Testis (tissue), 3 donors: Measurements from ENCODE around the gene KLF14. TPM values are rescaled to one million over a fixed set of nuclear protein-coding genes. Genes with fewer than 3 reads are reported as not detected.
"Not testable (repeated sequence)": the region's sequence is repeated elsewhere in the genome, so short reads cannot be mapped to it uniquely, and the experiment has no call there.

Source experiments
- DNase-seq: peaks from one replicate; pipeline ENCODE4 v3.0.0-alpha.2; 2019
- H3K27ac ChIP-seq, 2 donors: fragments of 200-600 bp; sonication (generic); one replicate each; pipeline ENCODE4 v1.5.1; 2019
- H3K27me3 ChIP-seq: fragments of 200-600 bp; sonication (generic); one replicate; pipeline ENCODE4 v1.5.1; 2019
- H3K36me3 ChIP-seq: fragments of 200-600 bp; sonication (generic); one replicate; pipeline ENCODE4 v1.5.1; 2017; ENCODE audit warnings: low read depth; ENCODE audit errors: missing control alignments
- H3K4me1 ChIP-seq: fragments of 200-600 bp; sonication (generic); one replicate; pipeline ENCODE4 v1.5.1; 2019
- H3K4me3 ChIP-seq, 2 donors: fragments of 200-600 bp; sonication (generic); one replicate each; pipeline ENCODE4 v1.5.1; 2017 to 2019
- H3K9me3 ChIP-seq: fragments of 200-600 bp; sonication (generic); one replicate; pipeline ENCODE4 v1.5.1; 2017
- POLR2A ChIP-seq: fragments of 450-650 bp; IDR thresholded peaks from one replicate; pipeline ENCODE4 v1.6.1; 2017; ENCODE audit warnings: antibody characterized with exemption, mild to moderate bottlenecking, moderate library complexity
- WGBS, 2 donors: methylation state at CpG; one replicate each; pipeline ENCODE4 v1.1.5; 2018; 5-methylcytosine and 5-hydroxymethylcytosine counted together
- intact Hi-C: fragments of 100-400 bp; cut with DNase I; formaldehyde crosslinking; loops from one replicate; pipeline ENCODE4 v1.15.1; 2023; ENCODE audit warnings: low total_unique reads
- polyA plus RNA-seq: library from polyadenylated mRNA; stranded (reverse); fragments of 350-450 nt; fragmentation: Illumina TruSeq; extraction: RNeasy Lipid Tissue Mini Kit (QIAGEN cat#74804); gene quantifications from one replicate; pipeline ENCODE4 v1.2.3, GENCODE V29; 2014; ENCODE audit warnings: low read depth, low replicate concordance; ENCODE audit not compliant: insufficient read depth
- total RNA-seq, 2 donors: library from RNA; depleted of rRNA; stranded (reverse); fragments of >200 nt; gene quantifications; one replicate each; pipeline ENCODE4 v1.2.3, GENCODE V29; 2016
- TF ChIP-seq, protein P1 (sequence below), 3 experiments: fragments of 450-650 bp in 2 of 3; fragments of 200-600 bp in 1 of 3; sonication (generic) in 1 of 3; IDR thresholded peaks; one replicate each; pipeline ENCODE4 v1.5.1; 2016 to 2019; ENCODE audit warnings: antibody characterized with exemption in 3 of 3, mild to moderate bottlenecking in 2 of 3, moderate library complexity in 1 of 3

KLF14 gene
- total and polyA plus RNA-seq, 3 donors from 2014 or later: 0.93 to 1.7 (median 1.5) TPM

DNA sequence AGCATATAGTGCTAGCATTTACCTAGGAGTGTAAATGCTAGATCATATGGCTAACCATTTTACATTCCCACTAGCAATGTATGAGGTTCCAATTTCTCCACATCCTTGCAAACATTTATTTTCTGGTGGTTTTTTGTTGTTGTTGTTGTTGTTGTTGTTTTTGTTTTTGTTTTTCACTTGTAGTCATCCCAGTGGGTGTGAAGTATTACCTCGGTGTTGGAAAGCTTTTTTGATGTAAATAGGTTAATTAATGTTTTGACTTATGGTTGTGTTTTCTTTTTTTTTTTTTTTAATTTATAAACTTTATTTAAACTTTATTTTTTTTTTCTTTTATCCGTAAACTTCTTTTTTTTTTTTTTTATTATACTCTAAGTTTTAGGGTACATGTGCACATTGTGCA, 32.4 kb downstream of the KLF14 start:
- no peaks in the 10 kb centered on the region for H3K36me3 ChIP-seq
- no peak for DNase-seq
- intact Hi-C loops: no loop called here
- H3K27ac ChIP-seq: no peak overlapping the region
- no peak overlapping the region for H3K4me3 ChIP-seq
- TF ChIP-seq, protein P1, sequence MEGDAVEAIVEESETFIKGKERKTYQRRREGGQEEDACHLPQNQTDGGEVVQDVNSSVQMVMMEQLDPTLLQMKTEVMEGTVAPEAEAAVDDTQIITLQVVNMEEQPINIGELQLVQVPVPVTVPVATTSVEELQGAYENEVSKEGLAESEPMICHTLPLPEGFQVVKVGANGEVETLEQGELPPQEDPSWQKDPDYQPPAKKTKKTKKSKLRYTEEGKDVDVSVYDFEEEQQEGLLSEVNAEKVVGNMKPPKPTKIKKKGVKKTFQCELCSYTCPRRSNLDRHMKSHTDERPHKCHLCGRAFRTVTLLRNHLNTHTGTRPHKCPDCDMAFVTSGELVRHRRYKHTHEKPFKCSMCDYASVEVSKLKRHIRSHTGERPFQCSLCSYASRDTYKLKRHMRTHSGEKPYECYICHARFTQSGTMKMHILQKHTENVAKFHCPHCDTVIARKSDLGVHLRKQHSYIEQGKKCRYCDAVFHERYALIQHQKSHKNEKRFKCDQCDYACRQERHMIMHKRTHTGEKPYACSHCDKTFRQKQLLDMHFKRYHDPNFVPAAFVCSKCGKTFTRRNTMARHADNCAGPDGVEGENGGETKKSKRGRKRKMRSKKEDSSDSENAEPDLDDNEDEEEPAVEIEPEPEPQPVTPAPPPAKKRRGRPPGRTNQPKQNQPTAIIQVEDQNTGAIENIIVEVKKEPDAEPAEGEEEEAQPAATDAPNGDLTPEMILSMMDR (IDR thresholded peaks at IDR 0.05): no peak
- TF ChIP-seq POLR2A: no peak
- H3K27me3 ChIP-seq: no peaks in the 10 kb centered on the region
- no peaks in the 10 kb centered on the region for H3K4me1 ChIP-seq
- 92 to 97% methylated on average over 2 of the region's 2 CpGs for WGBS, 2 donors
- H3K9me3 ChIP-seq: no peaks in the 10 kb centered on the region

DNA sequence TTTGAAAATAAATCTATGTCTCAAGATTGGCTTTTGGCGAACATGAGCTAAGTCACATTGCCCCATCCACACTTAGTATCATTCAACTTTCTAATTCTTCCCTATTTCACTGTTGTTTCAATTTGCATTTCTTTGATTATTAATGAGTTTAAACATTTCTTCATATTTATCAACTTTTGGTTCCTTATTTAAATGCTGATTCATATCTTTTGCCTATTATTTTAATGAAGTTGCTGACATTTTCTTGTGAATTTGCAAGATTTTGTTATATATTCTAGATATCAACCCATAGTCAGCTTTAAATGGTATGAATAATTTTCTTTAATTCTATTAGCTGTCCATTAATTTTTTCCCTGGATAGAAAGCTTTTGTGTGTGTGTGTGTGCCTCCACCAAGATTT, 33.2 kb downstream of the KLF14 start:
- no peaks in the 10 kb centered on the region for H3K27me3 ChIP-seq
- H3K36me3 ChIP-seq: no peaks in the 10 kb centered on the region
- no peaks in the 10 kb centered on the region for H3K9me3 ChIP-seq
- intact Hi-C loops: no loop called here
- WGBS, 2 donors: 94 to 95% methylated on average over 1 of the region's 1 CpG
- H3K4me1 ChIP-seq: no peaks in the 10 kb centered on the region
- H3K27ac ChIP-seq: no peak overlapping the region
- H3K4me3 ChIP-seq: no peak overlapping the region
- TF ChIP-seq, protein P1 (IDR thresholded peaks at IDR 0.05): no peak
- no peak for TF ChIP-seq POLR2A
- DNase-seq: no peak

DNA sequence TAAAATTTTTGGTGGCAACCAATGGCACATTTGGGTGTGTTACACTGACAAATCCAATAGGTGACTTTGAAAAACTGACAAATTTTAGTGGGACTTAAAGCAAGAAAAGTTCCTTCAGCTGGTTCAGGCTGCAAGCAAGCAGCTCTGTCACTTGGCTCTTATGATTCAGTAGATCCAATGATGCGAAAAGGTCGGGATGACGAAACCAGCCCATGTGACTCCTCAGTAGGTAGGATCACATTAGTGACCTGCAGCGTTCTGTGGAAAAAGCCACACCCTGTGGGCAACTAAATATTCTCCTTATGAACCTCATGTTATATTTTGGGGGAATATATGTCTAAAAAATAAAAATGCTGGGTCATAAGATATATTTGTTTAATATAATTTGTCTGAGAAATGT, 34.3 kb downstream of the KLF14 start:
- no peak overlapping the region for H3K4me3 ChIP-seq
- no peak for DNase-seq
- no peaks in the 10 kb centered on the region for H3K9me3 ChIP-seq
- H3K27ac ChIP-seq: no peak overlapping the region
- no peaks in the 10 kb centered on the region for H3K36me3 ChIP-seq
- no peak for TF ChIP-seq POLR2A
- TF ChIP-seq, protein P1 (IDR thresholded peaks at IDR 0.05): no peak
- no peaks in the 10 kb centered on the region for H3K27me3 ChIP-seq
- intact Hi-C loops: no loop called here
- 69% methylated on average over 4 of the region's 4 CpGs for WGBS, 2 donors
- H3K4me1 ChIP-seq: no peaks in the 10 kb centered on the region

DNA sequence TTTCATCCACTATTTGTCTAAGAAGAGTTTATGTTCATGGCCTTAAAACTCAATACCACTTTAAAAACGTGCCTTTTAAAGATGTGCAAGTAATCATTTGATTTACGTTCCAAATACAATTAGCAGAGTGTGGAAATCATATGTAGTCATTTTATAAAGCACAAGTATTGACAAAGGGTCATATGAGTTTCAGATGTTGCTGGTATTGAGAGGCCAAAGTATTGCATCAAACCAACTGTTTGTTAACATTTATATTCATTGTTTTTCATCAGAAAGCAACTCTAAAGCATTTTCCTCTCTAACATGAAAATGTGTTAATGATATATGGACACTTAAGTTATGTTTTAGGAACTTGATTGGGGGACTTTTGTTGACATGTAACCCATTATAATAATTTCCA, 36.2 kb downstream of the KLF14 start:
- no peak for TF ChIP-seq POLR2A
- TF ChIP-seq, protein P1 (IDR thresholded peaks at IDR 0.05): no peak
- no peak for DNase-seq
- H3K4me3 ChIP-seq: no peak overlapping the region
- WGBS, 2 donors: 82 to 84% methylated on average over 2 of the region's 2 CpGs
- no peaks in the 10 kb centered on the region for H3K36me3 ChIP-seq
- no peaks in the 10 kb centered on the region for H3K9me3 ChIP-seq
- no peaks in the 10 kb centered on the region for H3K4me1 ChIP-seq
- intact Hi-C loops: no loop called here
- H3K27me3 ChIP-seq: no peaks in the 10 kb centered on the region
- H3K27ac ChIP-seq: no peak overlapping the region

DNA sequence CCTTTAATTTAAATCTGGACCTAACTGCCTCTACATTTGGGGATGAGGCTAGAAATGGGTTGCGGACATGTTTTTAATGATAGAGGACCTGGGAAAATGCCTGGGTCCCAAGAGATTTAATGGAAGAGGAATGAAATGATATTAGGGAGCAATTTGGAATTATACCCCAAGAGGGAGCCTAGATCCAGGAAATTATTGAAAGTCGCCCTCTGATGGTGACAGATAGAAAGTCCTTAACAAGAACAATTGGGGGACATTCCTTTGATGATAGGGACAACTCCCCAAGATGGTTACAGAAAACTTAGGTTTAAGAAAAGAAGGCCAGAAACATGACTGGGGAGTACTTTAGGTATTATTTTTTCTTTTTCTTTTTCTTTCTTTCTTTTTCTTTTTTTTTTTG, 38.2 kb downstream of the KLF14 start:
- Histone ChIP-seq H3K4me3 (no peak overlapping the region), H3K27me3 (no peaks in the 10 kb centered on the region), H3K9me3 (no peaks in the 10 kb centered on the region), H3K27ac (no peak overlapping the region), H3K4me1 (no peaks in the 10 kb centered on the region), H3K36me3 (no peaks in the 10 kb centered on the region)
- DNase-seq: no peak
- WGBS, 2 donors: 69 to 77% methylated on average over 2 of the region's 2 CpGs
- no peak for TF ChIP-seq POLR2A
- TF ChIP-seq, protein P1 (IDR thresholded peaks at IDR 0.05): peak in 2 of 3 experiments; percentile 32 to 38
- intact Hi-C loops: no loop called here

DNA sequence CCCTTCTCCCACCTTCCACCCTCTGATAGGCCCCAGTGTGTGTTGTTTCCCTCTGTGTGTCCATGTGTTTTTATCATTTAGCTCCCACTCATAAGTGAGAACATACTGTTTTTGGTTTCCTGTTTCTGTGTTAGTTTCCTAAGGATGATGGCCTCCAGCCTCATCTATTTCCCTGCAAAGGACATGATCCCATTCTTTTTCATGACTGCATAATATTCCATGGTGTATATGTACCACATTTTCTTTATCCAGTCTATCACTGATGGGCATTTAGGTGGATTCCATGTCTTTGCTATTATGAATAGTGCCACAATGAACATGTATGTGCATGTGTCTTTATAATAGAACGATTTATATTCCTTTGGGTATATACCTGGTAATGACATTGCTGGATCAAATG, 41.6 kb downstream of the KLF14 start:
- H3K4me1 ChIP-seq, H3K4me3 ChIP-seq, DNase-seq, H3K27ac ChIP-seq, intact Hi-C loops, H3K9me3 ChIP-seq, H3K36me3 ChIP-seq, H3K27me3 ChIP-seq: not testable (repeated sequence)
- WGBS, 2 donors: 93 to 94% methylated on average over 1 of the region's 1 CpG
